Tibial artery (tissue), 4 donors: ENCODE measurements around the gene ACE.
A peak's percentile ranks its signal among the peaks of the same experiment; 100 is the strongest.

ENCODE experiments used
- DNase-seq, 2 donors: peaks; one replicate each; pipeline ENCODE4 v3.0.0-alpha.2; 2019
- H3K27ac ChIP-seq, 2 donors: fragments of 200-600 bp; sonication (generic) in 1 of 2; 1 replicate in 1 of 2; 2 replicates in 1 of 2; pipeline ENCODE4 v1.5.1; 2018 to 2019; ENCODE audit warnings: mild to moderate bottlenecking in 1 of 2
- H3K27me3 ChIP-seq, 2 donors: fragments of 200-600 bp; sonication (generic) in 1 of 2; one replicate each; pipeline versions ENCODE4 v1.5.1 to v1.6.0; 2016 to 2019
- H3K36me3 ChIP-seq, 3 donors: fragments of 200-600 bp; sonication (generic) in 2 of 3; one replicate each; pipeline ENCODE4 v1.5.1; 2016 to 2019; ENCODE audit warnings: mild to moderate bottlenecking in 2 of 3
- H3K4me1 ChIP-seq, 4 donors: fragments of 200-600 bp; sonication (generic) in 2 of 4; 1 replicate in 3 of 4; 2 replicates in 1 of 4; pipeline ENCODE4 v1.5.1; 2016 to 2019
- H3K4me3 ChIP-seq, 2 donors: fragments of 200-600 bp; sonication (generic) in 1 of 2; 1 replicate in 1 of 2; 2 replicates in 1 of 2; pipeline ENCODE4 v1.5.1; 2018 to 2019; ENCODE audit warnings: mild to moderate bottlenecking in 2 of 2
- H3K9me3 ChIP-seq, 3 donors: fragments of 200-600 bp; sonication (generic) in 1 of 3; one replicate each; pipeline ENCODE4 v1.5.1; 2016 to 2019
- intact Hi-C: fragments of 100-400 bp; cut with DNase I; formaldehyde crosslinking; loops from one replicate; pipeline ENCODE4 v1.15.0; 2023; ENCODE audit warnings: low total_unique reads
- TF ChIP-seq, protein P1 (sequence below), 2 experiments: fragments of 200-600 bp in 1 of 2; fragments of 450-650 bp in 1 of 2; IDR thresholded peaks; one replicate each; pipeline ENCODE4 v1.5.1; 2017 to 2019; ENCODE audit warnings: antibody characterized with exemption in 2 of 2, mild to moderate bottlenecking in 1 of 2, moderate library complexity in 1 of 2

The ACE gene

DNA sequence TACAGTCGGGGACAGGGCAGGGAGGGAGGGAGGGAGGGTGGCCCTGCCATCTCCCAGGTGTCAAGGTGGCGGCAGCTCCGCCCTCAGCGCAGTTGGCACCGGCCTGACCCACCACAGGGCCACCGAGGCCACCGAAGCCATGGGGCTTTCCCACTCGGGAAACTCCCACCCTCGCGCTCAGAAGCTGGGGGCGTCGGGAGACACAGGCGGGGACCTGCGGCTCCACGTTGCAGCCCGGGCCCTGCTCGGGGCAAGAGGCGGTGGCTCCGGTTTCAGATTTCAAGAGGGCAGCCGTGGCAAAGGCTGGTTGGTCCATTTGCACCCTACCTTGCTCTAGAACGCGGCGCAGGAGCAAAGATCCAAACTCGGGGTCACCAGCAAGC, 31.3 kb upstream of the ACE start:
- H3K9me3 ChIP-seq: no peaks in the 10 kb centered on the region
- H3K27ac ChIP-seq: peak overlapping the region; percentile 63 to 67
- DNase-seq: no peak
- H3K4me1 ChIP-seq: peaks cover 0 to 33% (median 13%) of the 10 kb centered on the region in 4 donors
- intact Hi-C loops: no loop called here
- TF ChIP-seq, protein P1, sequence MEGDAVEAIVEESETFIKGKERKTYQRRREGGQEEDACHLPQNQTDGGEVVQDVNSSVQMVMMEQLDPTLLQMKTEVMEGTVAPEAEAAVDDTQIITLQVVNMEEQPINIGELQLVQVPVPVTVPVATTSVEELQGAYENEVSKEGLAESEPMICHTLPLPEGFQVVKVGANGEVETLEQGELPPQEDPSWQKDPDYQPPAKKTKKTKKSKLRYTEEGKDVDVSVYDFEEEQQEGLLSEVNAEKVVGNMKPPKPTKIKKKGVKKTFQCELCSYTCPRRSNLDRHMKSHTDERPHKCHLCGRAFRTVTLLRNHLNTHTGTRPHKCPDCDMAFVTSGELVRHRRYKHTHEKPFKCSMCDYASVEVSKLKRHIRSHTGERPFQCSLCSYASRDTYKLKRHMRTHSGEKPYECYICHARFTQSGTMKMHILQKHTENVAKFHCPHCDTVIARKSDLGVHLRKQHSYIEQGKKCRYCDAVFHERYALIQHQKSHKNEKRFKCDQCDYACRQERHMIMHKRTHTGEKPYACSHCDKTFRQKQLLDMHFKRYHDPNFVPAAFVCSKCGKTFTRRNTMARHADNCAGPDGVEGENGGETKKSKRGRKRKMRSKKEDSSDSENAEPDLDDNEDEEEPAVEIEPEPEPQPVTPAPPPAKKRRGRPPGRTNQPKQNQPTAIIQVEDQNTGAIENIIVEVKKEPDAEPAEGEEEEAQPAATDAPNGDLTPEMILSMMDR (IDR thresholded peaks at IDR 0.05): no peak
- H3K36me3 ChIP-seq: no peaks in the 10 kb centered on the region
- H3K27me3 ChIP-seq: peaks cover 0 to 4% of the 10 kb centered on the region in 2 donors
- H3K4me3 ChIP-seq: peak overlapping the region; percentile 61 to 65

DNA sequence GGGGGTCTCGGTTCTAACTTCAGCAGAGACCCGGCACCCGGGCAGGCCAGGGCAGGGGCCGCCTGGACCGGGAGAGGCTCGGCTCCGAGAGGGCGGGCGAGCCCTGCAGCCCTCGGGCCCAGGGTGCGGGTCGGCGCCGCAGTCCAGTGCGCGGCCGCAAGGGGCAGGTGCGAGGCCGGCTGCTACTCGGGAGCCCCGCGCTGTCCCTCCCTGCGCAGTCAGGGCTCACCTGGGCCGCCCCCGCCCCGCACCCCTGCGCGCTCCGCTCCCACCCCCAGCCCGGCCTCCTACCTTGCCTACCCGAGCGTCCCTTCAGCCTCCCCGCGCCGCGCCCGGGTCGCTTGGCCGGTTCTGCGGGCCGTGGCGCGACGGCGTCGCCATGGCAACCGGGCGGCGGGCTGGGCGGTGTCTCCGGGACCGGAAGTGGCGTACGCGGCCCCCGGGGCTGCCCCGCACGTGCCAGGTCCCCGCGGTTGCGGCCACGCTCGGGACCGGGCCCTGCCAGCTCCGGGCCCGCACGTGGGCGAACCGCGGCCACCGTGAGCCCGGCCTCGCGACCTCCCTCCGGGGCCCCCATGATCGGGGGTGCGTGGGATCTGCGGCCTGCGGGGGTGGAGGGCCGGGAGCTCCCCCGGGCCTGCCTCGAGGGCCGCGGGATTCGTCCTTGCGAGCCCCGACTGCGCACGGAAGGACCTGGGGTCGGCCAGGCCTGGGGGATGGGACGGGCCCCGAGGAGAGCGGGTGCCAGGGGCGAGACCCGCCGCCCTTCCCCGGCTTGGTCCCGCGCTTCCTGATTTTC, 30.7 kb upstream of the ACE start, which contains the start of gene CYB561:
Gene CYB561 (minus strand): TSS at position 353 of the 799 bp plus-strand sequence. CDS start 8,759 bp downstream, outside the sequence.
- TF ChIP-seq, protein P1 (IDR thresholded peaks at IDR 0.05): peak; percentile 23 to 41
- DNase-seq: peak; percentile 45 to 84
- Histone ChIP-seq H3K27me3 (peaks cover 0 to 5% of the 10 kb centered on the region in 2 donors), H3K4me1 (peaks cover 0 to 33% (median 13%) of the 10 kb centered on the region in 4 donors), H3K4me3 (peak within 1 kb of the TSS; percentile 61 to 65), H3K9me3 (no peaks in the 10 kb centered on the region), H3K36me3 (no peaks in the 10 kb centered on the region), H3K27ac (peak within 1 kb of the TSS; percentile 63 to 67)
- intact Hi-C loops: no loop called here

DNA sequence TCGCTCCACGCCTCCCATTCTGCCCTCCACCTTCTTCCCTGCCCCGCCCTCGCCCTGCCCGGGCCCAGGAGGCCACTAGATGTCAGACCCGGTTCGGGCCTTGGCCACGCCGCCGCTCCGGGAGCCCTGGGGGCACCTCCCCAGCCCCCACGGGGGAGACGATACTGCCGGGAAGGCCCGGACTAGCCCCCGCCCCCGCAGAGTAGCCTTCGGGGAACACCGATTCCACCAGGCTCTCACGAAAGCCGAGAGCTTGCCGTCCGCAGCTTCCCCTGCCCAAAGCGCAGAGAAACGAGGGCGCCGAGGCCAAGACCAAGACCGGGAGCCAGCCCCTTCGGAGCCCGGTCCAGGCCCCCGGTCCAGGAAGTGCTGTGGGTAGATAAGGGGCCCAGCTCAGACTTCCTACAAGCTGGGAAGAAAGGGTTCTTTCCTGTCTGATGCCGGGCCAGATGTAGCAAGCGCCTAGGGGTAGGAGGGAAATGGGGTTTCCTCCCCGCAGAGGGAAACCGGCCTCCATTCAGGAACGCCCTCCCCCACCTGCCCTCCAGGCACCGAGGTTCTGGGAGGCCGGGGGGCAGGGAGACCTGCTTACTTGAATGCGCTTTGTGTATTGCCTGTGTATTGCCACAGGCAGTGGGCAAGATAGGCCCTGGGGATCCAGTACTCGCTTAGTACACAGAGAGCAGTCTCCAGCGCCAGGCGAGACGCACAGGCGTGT, 29.9 kb upstream of the ACE start:
- DNase-seq: peak; percentile 75 to 80

DNA sequence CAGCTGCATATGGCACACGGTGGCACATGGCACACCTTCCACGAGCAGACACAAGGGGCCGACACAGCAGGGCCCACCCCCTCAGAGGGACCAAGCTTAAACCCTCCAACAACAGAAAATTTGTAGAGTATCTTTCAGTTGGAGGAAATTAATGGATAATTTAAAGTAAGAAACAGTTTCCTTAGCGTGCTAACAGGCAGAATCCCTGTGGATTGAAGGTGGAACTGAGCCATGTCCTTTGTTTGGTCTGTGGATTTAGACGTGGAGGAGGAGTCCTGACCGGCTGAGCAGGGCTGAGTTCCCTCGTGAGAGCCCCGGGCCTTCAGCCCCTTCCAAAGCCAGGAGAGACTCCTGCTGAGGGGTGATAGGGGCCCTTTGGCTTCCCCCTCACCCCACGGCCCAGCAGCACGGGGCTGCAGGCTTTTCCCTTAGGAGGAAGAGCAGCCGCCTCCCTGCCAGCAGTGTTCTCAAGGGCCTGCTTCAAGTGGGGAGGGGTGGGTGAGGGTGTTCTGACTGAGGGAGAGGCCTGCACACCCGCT, 29.3 kb upstream of the ACE start:
- no peak for DNase-seq
- intact Hi-C loops: no loop called here
- Histone ChIP-seq H3K27me3 (peaks cover 0 to 5% of the 10 kb centered on the region in 2 donors), H3K27ac (no peak overlapping the region), H3K4me3 (no peak overlapping the region), H3K9me3 (no peaks in the 10 kb centered on the region), H3K4me1 (peaks cover 0 to 33% (median 13%) of the 10 kb centered on the region in 4 donors), H3K36me3 (no peaks in the 10 kb centered on the region)
- TF ChIP-seq, protein P1 (IDR thresholded peaks at IDR 0.05): no peak

More for the DNA sequence above, 29.9 kb upstream of the ACE start:
- H3K36me3 ChIP-seq: no peaks in the 10 kb centered on the region
- TF ChIP-seq, protein P1 (IDR thresholded peaks at IDR 0.05): no peak
- intact Hi-C loops: no loop called here
- peaks cover 0 to 33% (median 13%) of the 10 kb centered on the region in 4 donors for H3K4me1 ChIP-seq
- peaks cover 0 to 5% of the 10 kb centered on the region in 2 donors for H3K27me3 ChIP-seq
- H3K27ac ChIP-seq: peak overlapping the region; percentile 63 to 67
- H3K4me3 ChIP-seq: peak overlapping the region; percentile 61 to 65
- no peaks in the 10 kb centered on the region for H3K9me3 ChIP-seq

DNA sequence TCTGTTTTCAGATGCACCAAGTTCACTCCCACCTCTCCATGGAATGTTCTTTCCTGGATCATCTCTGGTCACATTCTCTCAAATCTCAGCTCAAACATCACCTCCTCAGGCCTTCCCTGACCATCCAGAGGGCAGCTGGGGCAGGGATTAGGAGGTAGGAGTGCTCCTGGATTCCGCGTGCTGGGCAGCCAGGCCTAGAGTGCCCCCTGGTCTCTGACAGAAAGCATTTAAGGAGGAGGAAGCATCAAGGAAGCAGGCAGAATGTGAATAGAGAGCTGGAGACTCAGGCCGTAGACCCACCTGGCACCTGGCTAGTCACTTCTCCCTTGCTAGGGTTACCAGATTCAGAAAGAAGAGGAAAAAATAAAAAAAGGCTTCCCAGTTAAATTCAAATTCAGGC, 28.2 kb upstream of the ACE start:
- Histone ChIP-seq H3K36me3 (no peaks in the 10 kb centered on the region), H3K27ac (no peak overlapping the region), H3K4me1 (peaks cover 0 to 33% (median 13%) of the 10 kb centered on the region in 4 donors), H3K27me3 (peaks cover 0 to 10% of the 10 kb centered on the region in 2 donors), H3K9me3 (no peaks in the 10 kb centered on the region), H3K4me3 (no peak overlapping the region)
- no peak for DNase-seq
- intact Hi-C loops: no loop called here
- TF ChIP-seq, protein P1 (IDR thresholded peaks at IDR 0.05): no peak
